Uterus (tissue), 4 donors: ENCODE data around the gene WWP2. TPM values are rescaled to one million over a fixed set of nuclear protein-coding genes. Genes with fewer than 3 reads are reported as not detected.

Experiments used
- DNase-seq, 2 donors: peaks; one replicate each; pipeline ENCODE4 v3.0.0-alpha.2; 2019 to 2020
- H3K27ac ChIP-seq, 2 donors: fragments of 200-600 bp; sonication (generic); 1 replicate in 1 of 2; 2 replicates in 1 of 2; pipeline ENCODE4 v1.5.1; 2016 to 2018
- H3K27me3 ChIP-seq, 2 donors: fragments of 200-600 bp; sonication (generic); one replicate each; pipeline ENCODE4 v1.5.1; 2018 to 2019; ENCODE audit warnings: control low read depth in 1 of 2
- H3K36me3 ChIP-seq, 2 donors: fragments of 200-600 bp; sonication (generic); one replicate each; pipeline ENCODE4 v1.5.1; 2019; ENCODE audit warnings: control low read depth in 1 of 2
- H3K4me1 ChIP-seq, 2 donors: fragments of 200-600 bp; sonication (generic); one replicate each; pipeline ENCODE4 v1.5.1; 2018 to 2019; ENCODE audit warnings: control low read depth in 1 of 2
- H3K4me3 ChIP-seq, 2 donors: fragments of 200-600 bp; sonication (generic); 1 replicate in 1 of 2; 2 replicates in 1 of 2; pipeline ENCODE4 v1.5.1; 2018 to 2019; ENCODE audit warnings: mild to moderate bottlenecking in 1 of 2
- H3K9me3 ChIP-seq, 2 donors: fragments of 200-600 bp; sonication (generic); one replicate each; pipeline ENCODE4 v1.5.1; 2019; ENCODE audit warnings: control low read depth in 1 of 2
- POLR2A ChIP-seq, 2 donors: fragments of 450-650 bp; IDR thresholded peaks; one replicate each; pipeline ENCODE4 v1.6.1; 2016; ENCODE audit warnings: antibody characterized with exemption in 2 of 2, mild to moderate bottlenecking in 1 of 2, moderate library complexity in 1 of 2
- intact Hi-C: fragments of 100-400 bp; cut with DNase I; formaldehyde crosslinking; loops from one replicate; pipeline ENCODE4 v1.15.1; 2023; ENCODE audit warnings: low total_unique reads
- total RNA-seq, 4 donors: library from RNA; depleted of rRNA in 3 of 4; stranded (reverse); fragments of >200 nt in 3 of 4; gene quantifications; one replicate each; pipeline versions ENCODE4 v1.1.0 to v1.2.4, GENCODE V29; 2014 to 2023
- TF ChIP-seq, protein P1 (sequence below), 4 experiments: fragments of 200-600 bp in 2 of 4; fragments of 450-650 bp in 2 of 4; sonication (generic) in 2 of 4; IDR thresholded peaks; one replicate each; pipeline ENCODE4 v1.5.1; 2016 to 2019; ENCODE audit warnings: antibody characterized with exemption in 4 of 4, mild to moderate bottlenecking in 2 of 4, moderate library complexity in 1 of 4
- donor health status: DM: yes; HTN: yes; CAD: no.

WWP2 gene
- total RNA-seq, 4 donors from 2014 or later: 12.8 to 57.9 (median 32.4) TPM

DNA sequence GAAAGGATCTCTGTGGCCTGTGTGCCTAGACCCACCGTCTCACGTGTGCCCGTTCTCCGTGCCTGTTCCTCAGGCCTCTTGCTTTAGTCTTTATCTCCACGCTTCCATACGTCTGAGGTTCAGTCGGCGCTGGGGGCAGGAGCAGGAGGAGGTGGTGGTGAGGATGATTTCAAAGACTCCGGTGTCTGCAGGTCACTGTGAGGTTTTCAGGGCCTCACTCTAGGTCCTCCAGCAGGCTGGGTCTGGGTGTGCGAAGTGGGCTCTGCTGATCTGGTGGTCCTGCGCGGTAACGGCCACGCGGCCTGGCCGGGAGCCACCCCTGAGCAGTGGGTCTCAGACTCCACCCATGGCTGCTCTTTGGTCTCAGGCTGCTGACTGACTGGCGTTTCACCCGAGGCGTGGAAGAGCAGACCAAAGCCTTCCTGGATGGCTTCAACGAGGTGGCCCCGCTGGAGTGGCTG lies 174.6 kb downstream of the WWP2 start:
- no peak for DNase-seq
- no peak overlapping the region for H3K27ac ChIP-seq
- intact Hi-C loops: no loop called here

DNA sequence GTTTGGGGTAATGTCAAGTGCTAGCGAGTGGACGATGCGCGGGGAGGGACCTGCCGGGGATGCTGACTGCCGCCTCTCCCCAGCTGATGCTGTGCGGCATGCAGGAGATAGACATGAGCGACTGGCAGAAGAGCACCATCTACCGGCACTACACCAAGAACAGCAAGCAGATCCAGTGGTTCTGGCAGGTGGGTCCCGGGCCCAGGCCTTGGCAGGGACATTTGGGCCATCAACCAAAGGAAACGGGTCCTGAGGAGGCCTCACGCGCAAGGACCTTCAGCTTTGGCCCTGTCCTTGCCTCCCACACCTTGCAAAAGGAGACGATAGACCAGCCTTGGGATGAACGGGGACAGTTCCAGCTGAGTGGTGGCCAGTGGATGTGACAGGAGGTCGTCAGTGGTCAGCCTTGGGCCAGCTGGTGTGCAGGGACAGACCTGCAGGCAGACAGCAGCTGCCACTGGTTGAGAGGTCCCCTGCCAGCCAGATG lies 175.4 kb downstream of the WWP2 start:
- no peaks in the 10 kb centered on the region for H3K4me1 ChIP-seq
- TF ChIP-seq, protein P1, sequence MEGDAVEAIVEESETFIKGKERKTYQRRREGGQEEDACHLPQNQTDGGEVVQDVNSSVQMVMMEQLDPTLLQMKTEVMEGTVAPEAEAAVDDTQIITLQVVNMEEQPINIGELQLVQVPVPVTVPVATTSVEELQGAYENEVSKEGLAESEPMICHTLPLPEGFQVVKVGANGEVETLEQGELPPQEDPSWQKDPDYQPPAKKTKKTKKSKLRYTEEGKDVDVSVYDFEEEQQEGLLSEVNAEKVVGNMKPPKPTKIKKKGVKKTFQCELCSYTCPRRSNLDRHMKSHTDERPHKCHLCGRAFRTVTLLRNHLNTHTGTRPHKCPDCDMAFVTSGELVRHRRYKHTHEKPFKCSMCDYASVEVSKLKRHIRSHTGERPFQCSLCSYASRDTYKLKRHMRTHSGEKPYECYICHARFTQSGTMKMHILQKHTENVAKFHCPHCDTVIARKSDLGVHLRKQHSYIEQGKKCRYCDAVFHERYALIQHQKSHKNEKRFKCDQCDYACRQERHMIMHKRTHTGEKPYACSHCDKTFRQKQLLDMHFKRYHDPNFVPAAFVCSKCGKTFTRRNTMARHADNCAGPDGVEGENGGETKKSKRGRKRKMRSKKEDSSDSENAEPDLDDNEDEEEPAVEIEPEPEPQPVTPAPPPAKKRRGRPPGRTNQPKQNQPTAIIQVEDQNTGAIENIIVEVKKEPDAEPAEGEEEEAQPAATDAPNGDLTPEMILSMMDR (IDR thresholded peaks at IDR 0.05): peak in 1 of 4 experiments; percentile 11
- TF ChIP-seq POLR2A (IDR thresholded peaks at IDR 0.05): no peak
- intact Hi-C loops: no loop called here
- no peak overlapping the region for H3K4me3 ChIP-seq
- no peaks in the 10 kb centered on the region for H3K36me3 ChIP-seq
- no peaks in the 10 kb centered on the region for H3K9me3 ChIP-seq
- H3K27ac ChIP-seq: no peak overlapping the region
- no peak for DNase-seq
- no peaks in the 10 kb centered on the region for H3K27me3 ChIP-seq

More for the DNA sequence above, 174.6 kb downstream of the WWP2 start:
- H3K9me3 ChIP-seq: no peaks in the 10 kb centered on the region
- no peak overlapping the region for H3K4me3 ChIP-seq
- no peak for TF ChIP-seq POLR2A (IDR thresholded peaks at IDR 0.05)
- TF ChIP-seq, protein P1 (IDR thresholded peaks at IDR 0.05): no peak
- H3K27me3 ChIP-seq: no peaks in the 10 kb centered on the region
- no peaks in the 10 kb centered on the region for H3K36me3 ChIP-seq
- H3K4me1 ChIP-seq: no peaks in the 10 kb centered on the region

DNA sequence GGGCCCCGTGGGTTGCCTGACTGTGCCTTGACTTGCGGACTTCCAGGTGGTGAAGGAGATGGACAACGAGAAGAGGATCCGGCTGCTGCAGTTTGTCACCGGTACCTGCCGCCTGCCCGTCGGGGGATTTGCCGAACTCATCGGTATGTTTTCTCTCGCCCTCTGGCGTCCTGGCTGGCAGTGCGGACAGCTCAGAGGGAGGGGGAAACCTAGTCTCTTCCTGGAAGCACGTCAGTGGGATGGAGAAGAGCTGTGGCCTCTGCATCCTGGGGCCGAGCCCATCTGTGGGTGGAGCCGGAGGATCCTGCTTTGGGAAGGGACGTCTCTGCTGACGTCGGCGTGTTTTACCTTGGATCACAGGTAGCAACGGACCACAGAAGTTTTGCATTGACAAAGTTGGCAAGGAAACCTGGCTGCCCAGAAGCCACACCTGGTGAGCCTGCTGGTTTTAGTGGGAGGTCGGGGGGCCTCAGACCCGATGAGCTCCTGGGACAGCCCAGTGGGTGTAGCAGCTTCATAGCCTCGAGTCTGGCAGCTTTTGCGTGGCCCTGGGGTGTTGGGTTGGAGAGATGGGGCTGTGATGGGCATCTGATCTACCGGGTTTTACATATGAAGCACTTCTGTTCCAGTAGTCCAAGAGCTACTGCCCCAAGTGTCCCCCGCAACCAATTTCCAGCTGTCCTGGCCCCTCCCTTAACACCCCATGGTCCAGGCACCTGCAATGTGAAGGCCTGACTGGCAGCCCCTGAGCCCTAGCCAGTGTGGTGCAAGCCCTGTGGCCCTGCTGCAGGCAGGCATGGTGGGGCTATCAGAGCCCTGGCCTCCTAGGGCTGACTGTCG lies 177.1 kb downstream of the WWP2 start:
- H3K36me3 ChIP-seq: no peaks in the 10 kb centered on the region
- intact Hi-C loops: no loop called here
- TF ChIP-seq POLR2A (IDR thresholded peaks at IDR 0.05): no peak
- TF ChIP-seq, protein P1 (IDR thresholded peaks at IDR 0.05): no peak
- H3K27ac ChIP-seq: no peak overlapping the region
- no peak for DNase-seq
- H3K4me3 ChIP-seq: no peak overlapping the region
- no peaks in the 10 kb centered on the region for H3K9me3 ChIP-seq
- H3K4me1 ChIP-seq: no peaks in the 10 kb centered on the region
- no peaks in the 10 kb centered on the region for H3K27me3 ChIP-seq

DNA sequence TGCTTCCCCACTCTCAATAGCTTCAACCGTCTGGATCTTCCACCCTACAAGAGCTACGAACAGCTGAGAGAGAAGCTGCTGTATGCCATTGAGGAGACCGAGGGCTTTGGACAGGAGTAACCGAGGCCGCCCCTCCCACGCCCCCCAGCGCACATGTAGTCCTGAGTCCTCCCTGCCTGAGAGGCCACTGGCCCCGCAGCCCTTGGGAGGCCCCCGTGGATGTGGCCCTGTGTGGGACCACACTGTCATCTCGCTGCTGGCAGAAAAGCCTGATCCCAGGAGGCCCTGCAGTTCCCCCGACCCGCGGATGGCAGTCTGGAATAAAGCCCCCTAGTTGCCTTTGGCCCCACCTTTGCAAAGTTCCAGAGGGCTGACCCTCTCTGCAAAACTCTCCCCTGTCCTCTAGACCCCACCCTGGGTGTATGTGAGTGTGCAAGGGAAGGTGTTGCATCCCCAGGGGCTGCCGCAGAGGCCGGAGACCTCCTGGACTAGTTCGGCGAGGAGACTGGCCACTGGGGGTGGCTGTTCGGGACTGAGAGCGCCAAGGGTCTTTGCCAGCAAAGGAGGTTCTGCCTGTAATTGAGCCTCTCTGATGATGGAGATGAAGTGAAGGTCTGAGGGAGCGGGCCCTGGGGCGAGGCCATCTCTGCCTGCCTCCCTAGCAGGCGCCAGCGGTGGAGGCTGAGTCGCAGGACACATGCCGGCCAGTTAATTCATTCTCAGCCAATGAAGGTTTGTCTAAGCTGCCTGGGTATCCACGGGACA lies 177.9 kb downstream of the WWP2 start:
- Histone ChIP-seq H3K4me3 (no peak overlapping the region), H3K4me1 (no peaks in the 10 kb centered on the region), H3K9me3 (no peaks in the 10 kb centered on the region), H3K36me3 (no peaks in the 10 kb centered on the region), H3K27ac (no peak overlapping the region), H3K27me3 (no peaks in the 10 kb centered on the region)
- no peak for TF ChIP-seq POLR2A (IDR thresholded peaks at IDR 0.05)
- TF ChIP-seq, protein P1 (IDR thresholded peaks at IDR 0.05): no peak
- intact Hi-C loops: no loop called here
- no peak for DNase-seq

DNA sequence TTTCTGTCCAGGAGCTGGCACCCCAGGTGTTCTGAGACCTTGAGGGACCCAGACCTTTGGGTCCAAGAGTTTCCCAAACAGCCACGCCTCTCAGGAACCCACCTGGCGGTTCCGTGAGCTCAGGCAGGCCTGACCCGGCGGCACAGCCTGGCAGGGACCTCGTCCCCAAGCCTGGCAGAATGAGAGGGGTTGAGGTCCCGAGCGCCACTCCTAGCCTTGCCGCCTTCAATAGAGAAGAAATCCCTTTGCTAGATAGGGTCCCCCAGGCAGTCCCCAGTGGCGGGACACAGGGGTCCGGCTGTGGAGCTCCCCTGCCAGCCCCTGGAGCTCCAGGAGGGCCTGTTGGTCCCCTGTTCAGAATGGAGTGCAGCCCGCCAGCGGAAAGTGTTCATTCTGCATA lies 178.5 kb downstream of the WWP2 start:
- Histone ChIP-seq H3K4me1 (no peaks in the 10 kb centered on the region), H3K9me3 (no peaks in the 10 kb centered on the region), H3K27ac (no peak overlapping the region), H3K36me3 (no peaks in the 10 kb centered on the region), H3K4me3 (no peak overlapping the region), H3K27me3 (no peaks in the 10 kb centered on the region)
- TF ChIP-seq POLR2A (IDR thresholded peaks at IDR 0.05): no peak
- TF ChIP-seq, protein P1 (IDR thresholded peaks at IDR 0.05): no peak
- intact Hi-C loops: no loop called here
- no peak for DNase-seq
